IMR-90 (cell line): ENCODE results near the gene SEMA3G. TPM values are rescaled to one million over a fixed set of nuclear protein-coding genes. Genes with fewer than 3 reads are reported as not detected.

ENCODE experiments used
- ATAC-seq: fragments of 200-7000 bp; cut with Tn5 transposase; 2 replicates; pipeline ENCODE4 v1.9.1; 2020; ENCODE audit warnings: low read depth, mild to moderate bottlenecking, moderate library complexity
- BruUV-seq: library from RNA; stranded (reverse); fragments of 400-500 nt; replicated peaks from 2 replicates; lab custom pipeline; 2021; lab: Mats Ljungman, UMichigan
- CTCF ChIA-PET: fragments of 300-600 bp; formaldehyde crosslinking; extraction: SDS; loops from one replicate; lab custom pipeline; 2021; ENCODE audit warnings: antibody characterized with exemption; lab: Yijun Ruan, JAX
- POLR2A ChIA-PET: fragments of 300-600 bp; sonication (Branson Sonifier 250); formaldehyde crosslinking; loops from one replicate; lab custom pipeline; 2022; ENCODE audit warnings: antibody characterized with exemption; ENCODE audit not compliant: unreplicated experiment; lab: Charles Lee
- DNase-seq: peaks from one replicate; pipeline ENCODE4 v3.0.0; 2013
- H2AFZ ChIP-seq: replicated peaks from 2 replicates; pipeline ENCODE3; 2013; ENCODE audit warnings: low read length, mild to moderate bottlenecking; ENCODE audit not compliant: poor library complexity
- H2AK5ac ChIP-seq: 2 replicates; pipeline ENCODE4 v1.6.1; 2013; ENCODE audit warnings: low read depth, low read length, inconsistent platforms
- H2AK9ac ChIP-seq: replicated peaks from 2 replicates; pipeline ENCODE3; 2013; ENCODE audit warnings: mild to moderate bottlenecking, low read depth, low read length, moderate library complexity; ENCODE audit not compliant: poor library complexity
- H2BK120ac ChIP-seq: 2 replicates; pipeline ENCODE4 v1.6.1; 2013; ENCODE audit warnings: low read depth, low read length, inconsistent platforms
- H2BK15ac ChIP-seq: 3 replicates; pipeline ENCODE4 v1.6.1; 2013; ENCODE audit warnings: low read depth, low read length, inconsistent platforms
- H2BK20ac ChIP-seq: 2 replicates; pipeline ENCODE4 v1.6.1; 2013; ENCODE audit warnings: low read depth, mild to moderate bottlenecking, inconsistent platforms, low read length, moderate library complexity
- H2BK5ac ChIP-seq: 2 replicates; pipeline ENCODE4 v1.6.1; 2013; ENCODE audit warnings: mild to moderate bottlenecking, low read depth, low read length, inconsistent platforms; ENCODE audit not compliant: poor library complexity, severe bottlenecking
- H3K14ac ChIP-seq: replicated peaks from 2 replicates; pipeline ENCODE4 v1.6.1; 2013; ENCODE audit warnings: low read depth, low read length, inconsistent platforms
- H3K18ac ChIP-seq: 2 replicates; pipeline ENCODE4 v1.6.1; 2013; ENCODE audit warnings: low read depth, low read length, control low read depth
- H3K23ac ChIP-seq: 2 replicates; pipeline ENCODE4 v1.6.1; 2013; ENCODE audit warnings: low read depth, low read length, inconsistent platforms
- H3K27ac ChIP-seq: 2 replicates; pipeline ENCODE4 v1.5.1; 2013; ENCODE audit warnings: mild to moderate bottlenecking, control low read depth, low read length; ENCODE audit not compliant: insufficient read depth
- H3K27me3 ChIP-seq: 2 replicates; pipeline ENCODE4 v1.6.1; 2013; ENCODE audit warnings: low read length; ENCODE audit not compliant: control insufficient read depth, insufficient read depth
- H3K36me3 ChIP-seq: 2 replicates; pipeline ENCODE4 v1.6.1; 2013; ENCODE audit warnings: low read length, mixed read lengths; ENCODE audit not compliant: control insufficient read depth, insufficient read depth
- H3K4ac ChIP-seq: 2 replicates; pipeline ENCODE4 v1.6.1; 2013; ENCODE audit warnings: low read depth, low read length, inconsistent platforms
- H3K4me1 ChIP-seq: 2 replicates; pipeline ENCODE4 v1.6.1; 2013; ENCODE audit warnings: low read length, mixed read lengths; ENCODE audit not compliant: control insufficient read depth, insufficient read depth
- H3K4me2 ChIP-seq: 2 replicates; pipeline ENCODE4 v1.6.1; 2013; ENCODE audit warnings: low read depth, mild to moderate bottlenecking, control low read depth, low read length, moderate library complexity
- H3K4me3 ChIP-seq: 2 replicates; pipeline ENCODE4 v1.5.1; 2013; ENCODE audit warnings: low read depth, mild to moderate bottlenecking, control low read depth, low read length, moderate library complexity; ENCODE audit not compliant: insufficient read depth
- H3K56ac ChIP-seq: 2 replicates; pipeline ENCODE4 v1.6.1; 2013; ENCODE audit warnings: low read length, inconsistent platforms; ENCODE audit not compliant: insufficient read depth; ENCODE audit errors: extremely low read depth
- H3K79me1 ChIP-seq, 2 experiments: 2 replicates each; pipeline ENCODE4 v1.6.1; 2013; ENCODE audit warnings: low read length in 2 of 2, inconsistent platforms in 1 of 2, low read depth in 1 of 2
- H3K9ac ChIP-seq: 2 replicates; pipeline ENCODE4 v1.6.1; 2013; ENCODE audit warnings: low read depth, low read length, control low read depth
- H3K9me1 ChIP-seq: 2 replicates; pipeline ENCODE4 v1.6.1; 2013; ENCODE audit warnings: low read length, inconsistent platforms; ENCODE audit not compliant: insufficient read depth
- H3K9me3 ChIP-seq: 2 replicates; pipeline ENCODE4 v1.6.1; 2013; ENCODE audit warnings: low read length; ENCODE audit not compliant: control insufficient read depth, insufficient read depth
- H4K20me1 ChIP-seq: 2 replicates; pipeline ENCODE4 v1.6.1; 2013; ENCODE audit warnings: low read length, inconsistent platforms; ENCODE audit not compliant: insufficient read depth
- H4K5ac ChIP-seq: 2 replicates; pipeline ENCODE4 v1.6.1; 2013; ENCODE audit warnings: mild to moderate bottlenecking, low read depth, low read length, control low read depth
- H4K8ac ChIP-seq, 2 experiments: 2 replicates each; pipeline ENCODE4 v1.6.1; 2013; ENCODE audit warnings: low read depth in 2 of 2, low read length in 2 of 2, control low read depth in 1 of 2, inconsistent platforms in 1 of 2
- H4K91ac ChIP-seq: 2 replicates; pipeline ENCODE4 v1.6.1; 2013; ENCODE audit warnings: low read depth, low read length, inconsistent platforms; ENCODE audit not compliant: insufficient read depth
- CEBPB ChIP-seq: IDR thresholded peaks from 2 replicates; pipeline ENCODE4 v1.6.1; 2012; ENCODE audit warnings: low read depth, low read length, improper control_type of control experiment
- CHD1 ChIP-seq: IDR thresholded peaks from 2 replicates; pipeline ENCODE4 v1.6.1; 2012; ENCODE audit warnings: low read depth, low read length, improper control_type of control experiment
- CTCF ChIP-seq: conservative IDR thresholded peaks from 2 replicates; pipeline ENCODE4 v1.5.1; 2012; ENCODE audit warnings: mild to moderate bottlenecking, low read depth, low read length, improper control_type of control experiment
- FOS ChIP-seq: fragments of 150-350 bp; IDR thresholded peaks from 2 replicates; pipeline ENCODE4 v1.6.1; 2016; ENCODE audit warnings: low read depth, low read length
- MAFK ChIP-seq: IDR thresholded peaks from 2 replicates; pipeline ENCODE4 v1.6.1; 2012; ENCODE audit warnings: low read depth, low read length, improper control_type of control experiment
- MAZ ChIP-seq: IDR thresholded peaks from 2 replicates; pipeline ENCODE4 v1.6.1; 2012; ENCODE audit warnings: low read depth, mild to moderate bottlenecking, low read length, improper control_type of control experiment, moderate library complexity, borderline replicate concordance
- MXI1 ChIP-seq: IDR thresholded peaks from 2 replicates; pipeline ENCODE4 v1.6.1; 2012; ENCODE audit warnings: low read depth, mild to moderate bottlenecking, low read length, moderate library complexity, borderline replicate concordance
- NFE2L2 ChIP-seq: fragments of 150-350 bp; IDR thresholded peaks from 2 replicates; pipeline ENCODE4 v1.6.1; 2016; ENCODE audit warnings: low read depth, mild to moderate bottlenecking, low read length
- POLR2A ChIP-seq: IDR thresholded peaks from 2 replicates; pipeline ENCODE4 v1.6.1; 2012; ENCODE audit warnings: mild to moderate bottlenecking, low read depth, low read length
- RAD21 ChIP-seq: IDR thresholded peaks from 2 replicates; pipeline ENCODE4 v1.6.1; 2012; ENCODE audit warnings: low read length, improper control_type of control experiment
- RCOR1 ChIP-seq: IDR thresholded peaks from 2 replicates; pipeline ENCODE4 v1.6.1; 2012; ENCODE audit warnings: mild to moderate bottlenecking, low read length, improper control_type of control experiment; ENCODE audit not compliant: insufficient replicate concordance
- RFX5 ChIP-seq: IDR thresholded peaks from 2 replicates; pipeline ENCODE4 v1.8.0; 2012; ENCODE audit warnings: low read depth, mild to moderate bottlenecking, low read length, moderate library complexity
- SMC3 ChIP-seq: fragments of 150-350 bp; IDR thresholded peaks from 2 replicates; pipeline ENCODE4 v1.6.1; 2016; ENCODE audit warnings: low read depth, mild to moderate bottlenecking, antibody characterized with exemption, low read length, moderate library complexity
- WGBS, 2 experiments: methylation state at CpG; one replicate each; pipeline versions ENCODE4 v1.1.5 to v1.1.7; 2013; ENCODE audit warnings: missing lambda C conversion rate in 2 of 2; ENCODE audit not compliant: insufficient read length in 1 of 2; ENCODE audit errors: extremely low coverage in 2 of 2; 5-methylcytosine and 5-hydroxymethylcytosine counted together
- dilution Hi-C: fragments of 300-500 bp; cut with HindIII; formaldehyde crosslinking; loops from one replicate; pipeline ENCODE4 v1.14.3; 2018; ENCODE audit warnings: low sequenced_read_pairs; ENCODE audit not compliant: unreplicated experiment
- in situ Hi-C: fragments of 300-500 bp; cut with MboI; formaldehyde crosslinking; loops from 3 replicates; pipeline ENCODE4 v1.14.3; 2019; ENCODE audit warnings: low sequenced_read_pairs, inconsistent platforms, mixed read lengths
- intact Hi-C: fragments of 100-400 bp; cut with micrococcal nuclease; formaldehyde crosslinking; loops from 2 replicates; pipeline ENCODE4 v1.10.0; 2022
- polyA plus RNA-seq, 3 experiments: library from polyadenylated mRNA; depleted of rRNA; stranded (reverse); fragments of >200 nt; gene quantifications; 2 replicates each; pipeline ENCODE4 v1.2.3, GENCODE V29; 2012; ENCODE audit warnings: low replicate concordance in 1 of 3
- total RNA-seq: library from RNA; depleted of rRNA; stranded (reverse); fragments of >200 nt; gene quantifications from 2 replicates; pipeline ENCODE4 v1.2.3, GENCODE V29; 2012
- TF ChIP-seq, protein P1 (sequence below): fragments of 150-350 bp; IDR thresholded peaks from 2 replicates; pipeline ENCODE4 v1.6.1; 2017; ENCODE audit warnings: mild to moderate bottlenecking, antibody characterized with exemption, low read length, low read depth

The SEMA3G gene
- total and polyA plus RNA-seq, 2 of the 4 experiments (the other 2 are of a cell fraction) = 0.07 TPM; not detected in 1

- BruUV-seq = no TSS peak
- H3K4me2 ChIP-seq = no peak overlapping the region
These were observed 44.6 kb downstream of the SEMA3G start for GRCh38 chr3:52400275-52400793.

More at GRCh38 chr3:52400275-52400793, 44.6 kb downstream of the SEMA3G start:
- Histone ChIP-seq H4K5ac (no peak overlapping the region), H4K91ac (no peak overlapping the region), H3K4me3 (no peak overlapping the region), H2AK5ac (no peak overlapping the region), H2BK5ac (no peak overlapping the region), H3K56ac (no peak overlapping the region), H3K4me1 (no peaks in the 10 kb centered on the region), H2AK9ac (no peak overlapping the region), H3K9me1 (0 out of 2 replicates have a peak, but pooled peaks cover 6% of the 10 kb centered on the region), H3K18ac (no peak overlapping the region), H4K8ac (no peak overlapping the region), H2AFZ (no peak overlapping the region), H3K9me3 (no peaks in the 10 kb centered on the region), H3K14ac (no peak overlapping the region), H2BK20ac (no peak overlapping the region), H3K27ac (no peak overlapping the region), H2BK120ac (no peak overlapping the region), H3K27me3 (no peaks in the 10 kb centered on the region; the same call in 1 of the 2 replicates), H4K20me1 (no peaks in the 10 kb centered on the region; the same call in 1 of the 2 replicates), H3K9ac (no peak overlapping the region), H3K79me1 (peaks cover 3 to 4% of the 10 kb centered on the region in 2 experiments; a peak in 2 of 4 replicates), H3K4ac (no peak overlapping the region), H3K36me3 (peaks cover 44% of the 10 kb centered on the region), H2BK15ac (no peak overlapping the region), H3K23ac (no peak overlapping the region)
- in situ Hi-C loops = no loop called here
- 92% methylated on average over 6 of the region's 10 CpGs; no CpG with 5 or more reads in 1 of the 2 experiments for WGBS, 2 experiments
- TF ChIP-seq MAFK = no peak
- TF ChIP-seq RFX5 = no peak
- TF ChIP-seq NFE2L2 = no peak
- TF ChIP-seq FOS = no peak
- no peak for TF ChIP-seq CHD1
- no peak for TF ChIP-seq CEBPB
- no peak for TF ChIP-seq CTCF
- TF ChIP-seq RAD21 = no peak
- TF ChIP-seq, protein P1, sequence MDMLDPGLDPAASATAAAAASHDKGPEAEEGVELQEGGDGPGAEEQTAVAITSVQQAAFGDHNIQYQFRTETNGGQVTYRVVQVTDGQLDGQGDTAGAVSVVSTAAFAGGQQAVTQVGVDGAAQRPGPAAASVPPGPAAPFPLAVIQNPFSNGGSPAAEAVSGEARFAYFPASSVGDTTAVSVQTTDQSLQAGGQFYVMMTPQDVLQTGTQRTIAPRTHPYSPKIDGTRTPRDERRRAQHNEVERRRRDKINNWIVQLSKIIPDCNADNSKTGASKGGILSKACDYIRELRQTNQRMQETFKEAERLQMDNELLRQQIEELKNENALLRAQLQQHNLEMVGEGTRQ = no peak
- TF ChIP-seq MXI1 = no peak
- TF ChIP-seq MAZ = no peak
- TF ChIP-seq RCOR1 = no peak
- no peak for TF ChIP-seq SMC3
- TF ChIP-seq POLR2A = no peak
- POLR2A ChIA-PET = no interaction called here
- dilution Hi-C loops = no loop called here
- no peak for DNase-seq
- ATAC-seq = no peak
- CTCF ChIA-PET = no interaction called here
- intact Hi-C loops = no loop called here
